Measurements from ENCODE around the gene SIAH2. TPM values are rescaled to one million over a fixed set of nuclear protein-coding genes. Genes with fewer than 3 reads are reported as not detected.

The SIAH2 gene
- polyA plus RNA-seq, 1 donor from 2014 or later, result 23.1 TPM

- H3K27me3 Mint-ChIP-seq, result no peaks in the 10 kb centered on the region
Observed at GRCh38 chr3:150720444-150720843, 42.5 kb downstream of the SIAH2 start.

DNA sequence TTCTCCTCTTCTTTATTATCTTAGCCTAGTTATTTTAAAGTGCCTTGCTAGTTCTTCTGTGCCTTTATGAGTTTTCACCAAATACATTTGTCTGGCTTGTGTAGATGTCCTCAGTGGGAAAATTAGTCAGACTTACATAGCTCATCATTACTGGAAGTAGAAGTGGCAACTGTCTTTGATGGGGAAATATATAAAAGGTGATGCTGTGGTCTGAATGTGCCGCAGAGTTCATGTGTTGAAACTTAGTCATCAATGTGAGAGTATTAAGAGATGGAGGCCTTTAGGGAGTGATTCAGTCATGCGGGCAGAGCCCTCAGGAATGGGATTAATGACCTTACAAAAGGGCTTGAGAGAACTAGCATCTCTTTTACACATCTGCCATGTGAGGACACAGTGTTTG lies 52.9 kb downstream of the SIAH2 start:
- H3K4me3 Mint-ChIP-seq, result no peak overlapping the region
- peaks cover 10% of the 10 kb centered on the region for H3K36me3 Mint-ChIP-seq
- H3K4me1 Mint-ChIP-seq, result peaks cover 0 to 4% (median 3%) of the 10 kb centered on the region in 3 donors
- H3K9me3 Mint-ChIP-seq, result peaks cover 0 to 3% (median 0%) of the 10 kb centered on the region in 3 donors
- H3K27ac Mint-ChIP-seq, result no peak overlapping the region
- H3K27me3 Mint-ChIP-seq, result peaks cover 2% of the 10 kb centered on the region

More at GRCh38 chr3:150720444-150720843, 42.5 kb downstream of the SIAH2 start:
- no peak overlapping the region for H3K27ac Mint-ChIP-seq
- peaks cover 0 to 5% (median 0%) of the 10 kb centered on the region in 3 donors for H3K4me1 Mint-ChIP-seq
- no peak overlapping the region for H3K4me3 Mint-ChIP-seq
- H3K9me3 Mint-ChIP-seq, result no peaks in the 10 kb centered on the region
- H3K36me3 Mint-ChIP-seq, result peaks cover 5% of the 10 kb centered on the region

DNA sequence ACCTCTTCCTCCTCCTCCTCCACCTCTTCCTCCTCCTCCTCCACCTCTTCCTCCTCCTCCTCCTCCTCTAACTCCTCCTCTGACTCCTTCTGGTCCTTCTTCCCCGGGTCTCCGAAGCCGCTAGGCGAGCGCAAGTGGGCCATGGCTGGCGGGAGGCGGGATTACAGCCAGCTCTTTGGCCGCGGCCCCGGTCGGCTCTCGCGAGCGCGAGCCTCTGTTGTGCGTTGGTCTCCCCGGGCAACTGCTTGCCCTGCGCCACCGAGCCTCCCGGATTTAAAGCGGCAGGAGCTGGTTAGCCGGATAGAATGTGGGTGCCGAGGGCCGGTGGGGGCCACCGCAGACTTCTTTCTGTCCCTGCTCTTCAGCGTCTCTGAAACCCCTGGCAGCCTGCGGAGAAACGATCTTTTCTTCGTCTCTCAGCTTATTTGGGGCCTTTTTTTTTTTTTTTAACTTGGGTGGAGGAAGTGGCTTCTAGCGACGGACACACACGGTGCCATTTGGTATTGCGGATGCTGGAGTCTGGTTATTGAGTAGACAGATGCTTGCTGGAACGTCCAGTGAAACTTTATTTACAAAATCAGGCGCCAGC lies 59.1 kb downstream of the SIAH2 start, which contains the start of gene ERICH6:
Gene ERICH6 (minus strand): TSS at position 165 of the 589 bp plus-strand sequence. CDS start 22 bp downstream, at position 143.
- Mint-ChIP-seq H3K4me3 (peak within 1 kb of the TSS; percentile 95 to 99 (median 98)), H3K4me1 (peaks cover 8 to 12% (median 10%) of the 10 kb centered on the region in 3 donors), H3K27ac (peak within 1 kb of the TSS; percentile 99 to 100 (median 99)), H3K27me3 (no peaks in the 10 kb centered on the region), H3K36me3 (peaks cover 2% of the 10 kb centered on the region), H3K9me3 (no peaks in the 10 kb centered on the region)

- Mint-ChIP-seq H3K27ac (peak overlapping the region; percentile 99 to 100 (median 99)), H3K4me1 (peaks cover 8 to 12% (median 10%) of the 10 kb centered on the region in 3 donors), H3K4me3 (peak overlapping the region; percentile 95 to 99 (median 98))
Observed at GRCh38 chr3:150703299-150703755, 59.6 kb downstream of the SIAH2 start.

DNA sequence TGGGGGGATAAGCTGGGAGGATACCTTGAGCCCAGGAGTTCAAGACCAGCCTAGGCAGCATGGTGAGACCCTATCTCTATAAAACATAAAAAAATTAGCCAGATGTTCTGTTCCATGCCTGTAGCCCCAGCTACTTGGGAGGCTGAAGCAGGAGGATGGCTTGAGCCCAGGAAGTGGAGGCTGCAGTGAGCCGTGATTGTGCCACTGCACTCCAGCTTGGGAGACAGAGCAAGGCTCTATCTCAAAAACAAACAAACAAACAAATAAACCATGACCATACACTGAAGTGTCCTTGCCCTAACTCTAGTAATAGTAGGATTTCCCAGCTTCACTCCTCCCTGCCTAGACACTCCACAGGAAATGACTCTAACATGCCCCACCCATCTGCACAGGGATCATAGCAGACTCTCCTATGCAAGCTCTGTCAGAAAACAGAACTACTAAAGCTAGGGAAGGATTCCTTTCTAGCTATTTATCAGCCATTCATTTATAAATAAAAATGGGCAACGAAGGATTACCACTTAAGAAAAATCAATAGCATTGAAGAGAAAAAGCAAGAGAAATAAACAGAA lies 63.8 kb downstream of the SIAH2 start:
- Mint-ChIP-seq H3K27me3 (no peaks in the 10 kb centered on the region), H3K27ac (no peak overlapping the region), H3K36me3 (no peaks in the 10 kb centered on the region), H3K4me3 (no peak overlapping the region), H3K4me1 (peaks cover 5 to 12% (median 6%) of the 10 kb centered on the region in 3 donors), H3K9me3 (no peaks in the 10 kb centered on the region)

More at GRCh38 chr3:150703299-150703755, 59.6 kb downstream of the SIAH2 start:
- no peaks in the 10 kb centered on the region for H3K27me3 Mint-ChIP-seq
- no peaks in the 10 kb centered on the region for H3K9me3 Mint-ChIP-seq
- H3K36me3 Mint-ChIP-seq, result peaks cover 2% of the 10 kb centered on the region

GRCh38 chr3:150697646-150698045 lies 65.3 kb downstream of the SIAH2 start:
- Mint-ChIP-seq H3K4me3 (no peak overlapping the region), H3K36me3 (no peaks in the 10 kb centered on the region), H3K27ac (peak overlapping the region in 1 of 3 donors; percentile 16), H3K4me1 (peaks cover 0 to 6% (median 1%) of the 10 kb centered on the region in 3 donors), H3K9me3 (peaks cover 0 to 1% (median 0%) of the 10 kb centered on the region in 3 donors), H3K27me3 (no peaks in the 10 kb centered on the region)

GRCh38 chr3:150691414-150692040 lies 71.4 kb downstream of the SIAH2 start:
- Mint-ChIP-seq H3K27me3 (peaks cover 1% of the 10 kb centered on the region), H3K36me3 (no peaks in the 10 kb centered on the region), H3K4me1 (no peaks in the 10 kb centered on the region), H3K9me3 (peaks cover 0 to 2% (median 0%) of the 10 kb centered on the region in 3 donors), H3K27ac (no peak overlapping the region), H3K4me3 (no peak overlapping the region)

Other genes starting within 250 kb of the SIAH2 start
- 120 TPM for gene SERP1, start 216.7 kb downstream of the SIAH2 start, polyA plus RNA-seq
- 34.1 TPM for gene EIF2A, start 216.4 kb downstream of the SIAH2 start, polyA plus RNA-seq
- 213 TPM for gene SELENOT, start 159.8 kb downstream of the SIAH2 start, polyA plus RNA-seq
- 0.41 TPM for gene ERICH6, start 59.2 kb downstream of the SIAH2 start, polyA plus RNA-seq
- gene MINDY4B, start 142.3 kb upstream of the SIAH2 start, polyA plus RNA-seq, result not detected
- gene CLRN1, start 209.6 kb upstream of the SIAH2 start, polyA plus RNA-seq, result not detected